Osteoblast (primary cell): ENCODE results near the gene HJURP. TPM values are rescaled to one million over a fixed set of nuclear protein-coding genes. Genes with fewer than 3 reads are reported as not detected.

Experiments used
- DNase-seq: peaks from one replicate; pipeline ENCODE4 v3.0.0; 2011; ENCODE audit warnings: low spot score, mixed read lengths; ENCODE audit not compliant: insufficient read length; ENCODE audit errors: missing footprints
- H2AFZ ChIP-seq: 2 replicates; pipeline ENCODE4 v1.6.0; 2011; ENCODE audit warnings: mild to moderate bottlenecking, low read length
- H3K27ac ChIP-seq: 2 replicates; pipeline ENCODE4 v1.5.1; 2011; ENCODE audit warnings: mild to moderate bottlenecking, low read depth, low read length, moderate library complexity
- H3K27me3 ChIP-seq: 2 replicates; pipeline ENCODE4 v1.6.0; 2012; ENCODE audit warnings: mild to moderate bottlenecking, control low read depth, inconsistent platforms, low read length, moderate library complexity; ENCODE audit not compliant: insufficient read depth
- H3K36me3 ChIP-seq: 2 replicates; pipeline ENCODE4 v1.5.1; 2011; ENCODE audit warnings: mild to moderate bottlenecking, low read length, control low read depth, moderate library complexity; ENCODE audit not compliant: insufficient read depth
- H3K4me1 ChIP-seq: 2 replicates; pipeline ENCODE4 v1.5.1; 2011; ENCODE audit warnings: mild to moderate bottlenecking, low read length, control low read depth, moderate library complexity; ENCODE audit not compliant: insufficient read depth
- H3K4me2 ChIP-seq: 2 replicates; pipeline ENCODE4 v1.6.0; 2011; ENCODE audit warnings: mild to moderate bottlenecking, low read length; ENCODE audit not compliant: insufficient read depth
- H3K4me3 ChIP-seq: fragments of 200-600 bp; sonication (generic); 3 replicates; pipeline ENCODE4 v1.5.1; 2012; ENCODE audit warnings: mild to moderate bottlenecking, low read length, inconsistent platforms; ENCODE audit not compliant: insufficient read depth
- H3K79me2 ChIP-seq: 2 replicates; pipeline ENCODE4 v1.6.0; 2012; ENCODE audit warnings: mild to moderate bottlenecking, low read length, control low read depth, inconsistent platforms; ENCODE audit not compliant: insufficient read depth
- H3K9me3 ChIP-seq: 2 replicates; pipeline ENCODE4 v1.5.1; 2011; ENCODE audit warnings: low read depth, low read length, control low read depth
- H4K20me1 ChIP-seq: 2 replicates; pipeline ENCODE4 v1.6.0; 2012; ENCODE audit warnings: mild to moderate bottlenecking, low read length, control low read depth; ENCODE audit not compliant: insufficient read depth
- total RNA-seq: library from RNA; depleted of rRNA; stranded (reverse); fragments of >200 nt; gene quantifications from 2 replicates; pipeline ENCODE4 v1.2.3, GENCODE V29; 2012
- TF ChIP-seq, protein P1 (sequence below): IDR thresholded peaks from 2 replicates; pipeline ENCODE4 v1.5.1; 2011; ENCODE audit warnings: mild to moderate bottlenecking, low read depth, low read length, moderate library complexity; ENCODE audit errors: extremely low read depth

HJURP gene
- total RNA-seq, 1 donor = 2.9 TPM

DNA sequence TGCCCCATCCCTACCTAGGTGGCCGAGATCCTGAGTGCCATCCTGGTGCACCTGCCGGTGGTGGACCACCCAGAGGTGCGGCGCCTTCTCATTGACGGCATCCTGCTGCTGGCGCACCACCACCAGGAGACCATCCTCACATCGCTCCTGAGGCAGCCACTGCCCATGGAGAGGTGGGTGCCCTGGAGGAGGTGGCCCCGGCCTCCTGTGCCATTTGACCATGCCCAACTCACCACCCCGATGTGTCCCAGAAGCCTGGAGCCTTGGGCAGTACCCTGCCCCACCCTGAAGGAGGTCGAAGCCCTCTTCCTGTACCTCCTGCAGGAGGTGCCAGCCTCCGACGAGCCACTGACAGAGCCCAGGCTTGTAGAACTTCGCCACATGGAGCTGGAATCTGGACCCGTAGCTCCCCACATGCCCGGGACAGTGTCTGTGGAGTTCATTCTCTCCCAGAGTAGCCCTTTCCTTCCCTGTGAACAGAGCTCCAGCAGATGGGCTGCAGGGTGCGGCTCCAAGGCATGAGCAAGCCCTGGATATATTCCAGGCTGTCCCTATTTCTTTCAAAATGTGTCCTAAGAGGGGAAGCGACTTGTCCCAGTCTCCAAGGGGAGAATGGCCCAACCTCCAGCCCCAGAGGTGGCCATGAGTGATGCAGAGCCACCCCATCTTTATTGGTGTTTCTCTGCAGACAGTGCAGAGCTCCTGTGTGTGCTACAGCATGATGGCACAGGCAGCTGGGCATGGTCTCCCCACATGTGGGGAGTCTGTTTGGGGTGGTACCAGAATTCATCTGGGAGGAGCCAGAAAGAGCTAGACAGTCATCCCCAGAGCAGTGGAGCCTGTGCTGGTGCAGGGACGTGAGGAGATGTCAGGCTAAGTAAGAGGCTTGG lies 34.2 kb downstream of the HJURP start:
- TF ChIP-seq, protein P1, sequence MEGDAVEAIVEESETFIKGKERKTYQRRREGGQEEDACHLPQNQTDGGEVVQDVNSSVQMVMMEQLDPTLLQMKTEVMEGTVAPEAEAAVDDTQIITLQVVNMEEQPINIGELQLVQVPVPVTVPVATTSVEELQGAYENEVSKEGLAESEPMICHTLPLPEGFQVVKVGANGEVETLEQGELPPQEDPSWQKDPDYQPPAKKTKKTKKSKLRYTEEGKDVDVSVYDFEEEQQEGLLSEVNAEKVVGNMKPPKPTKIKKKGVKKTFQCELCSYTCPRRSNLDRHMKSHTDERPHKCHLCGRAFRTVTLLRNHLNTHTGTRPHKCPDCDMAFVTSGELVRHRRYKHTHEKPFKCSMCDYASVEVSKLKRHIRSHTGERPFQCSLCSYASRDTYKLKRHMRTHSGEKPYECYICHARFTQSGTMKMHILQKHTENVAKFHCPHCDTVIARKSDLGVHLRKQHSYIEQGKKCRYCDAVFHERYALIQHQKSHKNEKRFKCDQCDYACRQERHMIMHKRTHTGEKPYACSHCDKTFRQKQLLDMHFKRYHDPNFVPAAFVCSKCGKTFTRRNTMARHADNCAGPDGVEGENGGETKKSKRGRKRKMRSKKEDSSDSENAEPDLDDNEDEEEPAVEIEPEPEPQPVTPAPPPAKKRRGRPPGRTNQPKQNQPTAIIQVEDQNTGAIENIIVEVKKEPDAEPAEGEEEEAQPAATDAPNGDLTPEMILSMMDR = no peak
- no peaks in the 10 kb centered on the region for H3K9me3 ChIP-seq
- peaks cover 10% of the 10 kb centered on the region for H3K27me3 ChIP-seq
- no peaks in the 10 kb centered on the region for H4K20me1 ChIP-seq
- peak; percentile 65 for DNase-seq
- H3K79me2 ChIP-seq = no peaks in the 10 kb centered on the region
- H3K4me2 ChIP-seq = no peak overlapping the region
- no peak overlapping the region for H3K27ac ChIP-seq
- no peaks in the 10 kb centered on the region for H3K36me3 ChIP-seq
- no peak overlapping the region for H3K4me3 ChIP-seq
- no peak overlapping the region for H2AFZ ChIP-seq
- H3K4me1 ChIP-seq = no peaks in the 10 kb centered on the region

DNA sequence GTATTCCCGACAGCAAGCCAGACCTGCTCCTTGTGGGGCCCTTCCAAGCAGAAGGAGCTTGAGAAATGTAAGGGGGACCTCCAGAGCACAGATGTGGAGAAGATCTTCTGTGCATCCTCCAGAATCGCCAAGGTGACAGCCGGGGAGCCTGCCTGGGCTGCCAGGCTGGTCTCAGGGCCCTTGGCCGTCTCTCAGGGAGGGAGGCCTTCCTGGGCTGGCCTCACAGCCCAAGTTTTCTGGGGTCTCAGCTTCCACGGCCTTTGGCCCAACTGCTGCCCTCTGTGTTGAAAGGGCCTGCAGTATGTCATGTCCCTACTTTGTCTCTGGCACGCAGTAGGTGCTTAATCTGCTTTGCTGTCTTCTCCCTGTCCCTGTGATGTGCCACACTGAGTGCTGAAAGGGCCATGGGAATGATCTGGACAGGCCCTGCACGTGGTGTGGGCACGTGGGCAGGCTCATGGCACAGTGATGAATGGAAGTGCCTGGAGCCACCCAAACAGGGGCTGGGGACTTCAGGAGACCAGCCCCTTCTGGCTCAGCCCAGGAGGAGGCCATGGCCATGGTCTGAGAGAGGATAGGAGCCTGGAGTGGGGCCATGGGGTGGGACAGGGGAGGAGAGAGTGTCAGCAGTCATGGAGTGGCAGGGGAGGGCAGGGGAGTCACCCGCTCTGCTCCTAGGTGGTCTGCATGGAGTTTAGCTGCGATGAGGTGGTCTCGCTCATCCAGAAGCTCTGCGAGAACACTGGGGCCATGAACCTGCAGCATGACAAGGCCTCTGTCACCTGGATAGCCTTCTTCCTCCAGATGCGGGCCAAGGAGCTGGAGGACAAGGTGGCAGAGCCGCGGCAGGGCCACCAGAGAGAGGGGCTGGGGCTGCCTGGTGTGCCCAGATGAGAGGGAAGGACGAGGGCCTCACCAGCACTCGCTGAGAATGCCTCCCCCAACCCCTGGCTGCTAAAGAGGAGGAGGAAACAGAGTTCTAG lies 35.4 kb downstream of the HJURP start:
- H2AFZ ChIP-seq = no peak overlapping the region
- TF ChIP-seq, protein P1 = no peak
- no peaks in the 10 kb centered on the region for H3K36me3 ChIP-seq
- no peaks in the 10 kb centered on the region for H3K79me2 ChIP-seq
- no peak overlapping the region for H3K4me2 ChIP-seq
- no peaks in the 10 kb centered on the region for H3K9me3 ChIP-seq
- DNase-seq = peak; percentile 65
- H3K27me3 ChIP-seq = peaks cover 10% of the 10 kb centered on the region
- H3K27ac ChIP-seq = no peak overlapping the region
- no peaks in the 10 kb centered on the region for H4K20me1 ChIP-seq
- no peaks in the 10 kb centered on the region for H3K4me1 ChIP-seq
- H3K4me3 ChIP-seq = no peak overlapping the region

DNA sequence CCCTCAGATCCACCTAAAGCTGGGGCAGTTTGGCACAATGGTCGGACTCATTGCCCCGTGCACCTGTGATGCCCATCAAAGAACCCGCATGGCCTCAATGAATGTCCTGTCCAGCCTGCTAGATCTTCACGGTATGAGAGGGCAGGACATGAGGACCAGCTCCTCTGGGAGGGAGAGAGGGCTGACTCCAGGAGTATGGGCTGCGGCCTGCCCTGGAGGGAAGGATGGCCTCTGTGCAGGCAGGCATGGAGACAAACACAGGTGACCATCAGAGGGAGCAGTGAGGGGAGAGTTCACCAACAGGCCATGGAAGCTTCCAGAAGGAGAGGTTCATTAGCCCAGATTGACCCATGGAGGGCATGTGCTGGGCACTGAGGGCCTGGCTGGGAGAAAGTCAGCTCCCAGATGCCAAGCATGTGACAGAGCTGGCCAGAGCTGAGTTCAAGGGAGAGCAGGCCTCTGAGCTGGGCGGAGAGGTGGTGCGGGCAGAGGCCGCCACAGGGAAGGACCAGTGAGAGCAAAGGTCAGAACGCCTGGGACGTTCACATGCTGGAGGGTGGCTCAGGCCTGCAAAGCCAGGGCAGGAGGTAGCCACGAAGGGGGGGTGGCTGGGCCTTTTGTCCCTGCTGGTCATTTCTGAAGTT lies 36.2 kb downstream of the HJURP start:
- peak; percentile 53 for DNase-seq
- H2AFZ ChIP-seq = no peak overlapping the region
- no peaks in the 10 kb centered on the region for H4K20me1 ChIP-seq

More for the DNA sequence above, 36.2 kb downstream of the HJURP start:
- Histone ChIP-seq H3K4me1 (no peaks in the 10 kb centered on the region), H3K79me2 (no peaks in the 10 kb centered on the region), H3K27ac (no peak overlapping the region), H3K36me3 (no peaks in the 10 kb centered on the region), H3K4me2 (no peak overlapping the region), H3K4me3 (no peak overlapping the region), H3K9me3 (no peaks in the 10 kb centered on the region), H3K27me3 (peaks cover 10% of the 10 kb centered on the region)
- TF ChIP-seq, protein P1 = no peak
